ENCODE data around the gene POLE.

POLE gene

GRCh38 chr12:132592282-132592970, 94.7 kb downstream of the POLE start:
- TF ChIP-seq, protein P1, sequence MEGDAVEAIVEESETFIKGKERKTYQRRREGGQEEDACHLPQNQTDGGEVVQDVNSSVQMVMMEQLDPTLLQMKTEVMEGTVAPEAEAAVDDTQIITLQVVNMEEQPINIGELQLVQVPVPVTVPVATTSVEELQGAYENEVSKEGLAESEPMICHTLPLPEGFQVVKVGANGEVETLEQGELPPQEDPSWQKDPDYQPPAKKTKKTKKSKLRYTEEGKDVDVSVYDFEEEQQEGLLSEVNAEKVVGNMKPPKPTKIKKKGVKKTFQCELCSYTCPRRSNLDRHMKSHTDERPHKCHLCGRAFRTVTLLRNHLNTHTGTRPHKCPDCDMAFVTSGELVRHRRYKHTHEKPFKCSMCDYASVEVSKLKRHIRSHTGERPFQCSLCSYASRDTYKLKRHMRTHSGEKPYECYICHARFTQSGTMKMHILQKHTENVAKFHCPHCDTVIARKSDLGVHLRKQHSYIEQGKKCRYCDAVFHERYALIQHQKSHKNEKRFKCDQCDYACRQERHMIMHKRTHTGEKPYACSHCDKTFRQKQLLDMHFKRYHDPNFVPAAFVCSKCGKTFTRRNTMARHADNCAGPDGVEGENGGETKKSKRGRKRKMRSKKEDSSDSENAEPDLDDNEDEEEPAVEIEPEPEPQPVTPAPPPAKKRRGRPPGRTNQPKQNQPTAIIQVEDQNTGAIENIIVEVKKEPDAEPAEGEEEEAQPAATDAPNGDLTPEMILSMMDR (IDR thresholded peaks at IDR 0.05; ENCODE audit: low read depth, low read length) = no peak
- in situ Hi-C loops (cut with HindIII; ENCODE audit: low sequenced_read_pairs) = no loop called here
- no peak for DNase-seq (ENCODE audit: low read depth, low spot score)

DNA sequence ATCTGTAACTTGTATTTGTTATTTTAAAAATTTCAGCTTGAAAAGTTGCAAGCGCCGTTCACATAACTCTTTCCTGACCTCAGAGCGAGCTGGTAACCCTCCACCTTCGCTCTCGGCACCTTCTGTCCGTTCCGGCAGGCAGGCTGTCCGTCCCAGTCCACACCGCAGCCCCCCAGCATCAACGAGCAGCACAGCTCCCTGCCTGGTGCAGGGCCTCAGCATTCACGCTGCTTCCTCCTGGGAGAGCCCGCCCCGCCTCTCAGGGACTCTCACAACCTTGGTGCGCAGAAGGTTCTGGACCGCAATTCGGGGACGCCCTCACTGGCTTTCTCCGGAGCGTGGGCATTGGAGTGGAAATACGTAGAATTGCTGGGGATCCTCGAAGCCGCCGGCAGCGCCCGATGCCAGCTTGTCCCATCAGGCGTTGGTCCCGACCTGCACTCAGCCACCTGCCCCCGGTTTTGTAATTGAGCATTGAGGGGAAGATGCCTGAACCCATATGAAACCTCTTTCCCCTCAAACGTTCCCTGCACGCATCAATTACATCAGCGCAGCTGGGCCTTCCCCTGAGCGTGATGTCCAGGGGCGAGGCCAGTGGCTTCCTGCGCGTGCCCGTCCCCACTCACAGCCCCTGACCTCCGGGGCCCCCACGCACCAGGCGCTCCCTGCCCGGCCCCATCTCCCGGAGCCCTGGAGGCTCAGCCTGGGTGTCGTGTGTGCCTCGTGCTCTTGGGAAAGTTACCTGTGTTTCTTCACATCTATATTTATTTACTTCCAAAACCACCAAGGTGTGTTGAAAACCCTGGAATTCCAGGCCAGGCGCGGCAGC, 95.8 kb downstream of the POLE start:
- DNase-seq (ENCODE audit: low read depth, low spot score) = no peak
- no peak overlapping the region for H3K4me3 ChIP-seq (ENCODE audit: low read depth, low read length)
- TF ChIP-seq, protein P1 (IDR thresholded peaks at IDR 0.05; ENCODE audit: low read depth, low read length) = no peak
- in situ Hi-C loops (cut with HindIII; ENCODE audit: low sequenced_read_pairs) = no loop called here

More at GRCh38 chr12:132592282-132592970, 94.7 kb downstream of the POLE start:
- H3K4me3 ChIP-seq (ENCODE audit: low read depth, low read length) = no peak overlapping the region

DNA sequence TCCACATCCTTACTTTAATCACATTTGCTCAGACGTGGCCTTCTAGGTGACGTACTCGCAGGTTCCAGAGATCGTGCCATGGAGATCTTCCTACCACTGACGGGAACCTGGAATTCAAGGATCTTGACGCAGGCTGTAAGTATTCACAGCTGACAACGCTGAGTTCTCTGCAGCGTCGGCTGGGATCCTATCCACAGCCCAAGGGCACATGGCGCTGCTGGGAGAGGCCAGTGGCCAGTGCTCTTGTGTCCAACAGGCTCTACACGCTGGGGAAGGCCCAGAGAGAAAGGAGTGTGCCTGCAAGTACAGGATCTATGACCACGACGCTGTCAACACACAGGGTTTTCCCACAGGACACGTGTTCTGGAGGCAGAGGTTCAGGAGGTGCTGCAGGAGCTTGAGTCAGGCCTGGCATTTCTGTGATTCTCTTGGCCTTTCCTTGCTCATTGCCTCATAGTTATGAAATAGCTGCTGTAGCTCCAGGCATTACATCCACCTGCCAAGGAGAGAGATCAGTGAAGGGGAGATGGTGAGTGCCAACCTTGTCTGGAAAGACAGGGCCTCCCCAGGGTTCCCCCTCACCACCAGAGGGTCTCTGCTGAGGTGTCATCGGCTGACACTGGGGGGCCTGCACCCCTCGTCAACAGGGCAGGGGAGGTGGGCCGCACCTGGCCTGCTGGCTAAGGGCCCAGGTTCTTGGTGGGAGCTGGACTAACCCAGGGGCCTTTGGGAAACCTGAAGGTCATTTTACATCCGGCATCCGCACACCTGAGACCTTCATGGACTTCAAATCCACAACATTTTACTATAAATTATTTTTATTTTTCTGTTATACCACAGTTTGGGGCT, 98.1 kb downstream of the POLE start:
- no peak overlapping the region for H3K4me3 ChIP-seq (ENCODE audit: low read depth, low read length)
- no peak for DNase-seq (ENCODE audit: low read depth, low spot score)
- TF ChIP-seq, protein P1 (IDR thresholded peaks at IDR 0.05; ENCODE audit: low read depth, low read length) = no peak
- in situ Hi-C loops (cut with HindIII; ENCODE audit: low sequenced_read_pairs) = no loop called here

DNA sequence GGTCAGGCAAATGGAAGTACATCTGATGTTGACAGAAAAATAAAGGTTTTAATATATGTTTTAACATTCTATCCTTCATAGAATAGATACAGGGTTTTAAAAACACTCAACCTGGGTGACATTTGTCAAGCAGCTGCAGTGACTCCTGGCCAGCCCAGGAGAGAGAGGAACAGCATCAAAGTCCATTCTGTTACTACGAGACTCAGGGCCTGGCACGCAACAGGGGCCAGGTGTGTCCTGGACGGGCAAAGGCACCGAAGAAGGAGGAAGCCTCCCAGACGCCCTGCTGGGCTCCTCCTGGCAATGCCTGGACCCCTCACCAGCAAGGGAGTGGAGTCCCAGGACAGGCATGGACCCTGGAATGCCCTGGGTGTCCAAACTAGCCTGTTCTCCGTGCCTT, 98.8 kb downstream of the POLE start:
- no peak for DNase-seq (ENCODE audit: low read depth, low spot score)
- H3K4me3 ChIP-seq (ENCODE audit: low read depth, low read length) = no peak overlapping the region
- TF ChIP-seq, protein P1 (IDR thresholded peaks at IDR 0.05; ENCODE audit: low read depth, low read length) = no peak
- in situ Hi-C loops (cut with HindIII; ENCODE audit: low sequenced_read_pairs) = no loop called here

DNA sequence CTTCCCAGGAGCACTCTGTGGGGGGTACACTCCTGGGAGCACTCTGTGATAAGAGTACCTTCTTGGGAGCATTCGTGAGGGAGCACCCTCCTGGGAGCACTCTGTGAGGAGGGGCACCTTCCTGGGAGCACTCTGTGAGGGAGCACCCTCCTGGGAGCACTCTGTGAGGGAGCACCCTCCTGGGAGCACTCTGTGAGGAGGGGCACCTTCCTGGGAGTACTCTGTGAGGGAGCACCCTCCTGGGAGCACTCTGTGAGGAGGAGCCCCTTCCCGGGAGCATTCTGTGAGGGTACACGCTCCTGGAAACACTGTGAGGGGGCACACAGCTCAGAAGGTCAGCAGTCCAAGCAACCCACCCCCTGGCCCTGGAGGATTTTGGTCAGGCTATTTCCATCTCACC, 99.4 kb downstream of the POLE start:
- no peak for DNase-seq (ENCODE audit: low read depth, low spot score)
- H3K4me3 ChIP-seq (ENCODE audit: low read depth, low read length) = no peak overlapping the region
- TF ChIP-seq, protein P1 (IDR thresholded peaks at IDR 0.05; ENCODE audit: low read depth, low read length) = no peak
- in situ Hi-C loops (cut with HindIII; ENCODE audit: low sequenced_read_pairs) = no loop called here

DNA sequence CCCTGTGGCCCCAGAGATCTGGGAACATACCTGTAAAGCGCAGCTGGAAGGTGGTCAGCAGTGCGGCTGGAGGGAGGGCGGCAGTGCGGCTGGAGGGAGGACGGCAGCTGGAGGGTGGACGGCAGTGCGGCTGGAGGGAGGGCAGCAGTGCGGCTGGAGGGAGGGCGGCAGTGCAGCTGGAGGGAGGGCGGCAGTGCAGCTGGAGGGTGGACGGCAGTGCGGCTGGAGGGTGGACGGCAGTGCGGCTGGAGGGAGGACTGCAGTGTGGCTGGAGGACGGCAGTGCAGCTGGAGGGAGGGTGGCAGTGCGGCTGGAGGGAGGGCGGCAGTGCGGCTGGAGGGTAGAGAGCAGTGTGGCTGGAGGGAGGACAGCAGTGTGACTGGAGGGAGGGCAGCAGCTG, 100.2 kb downstream of the POLE start:
- no peak overlapping the region for H3K4me3 ChIP-seq (ENCODE audit: low read depth, low read length)
- TF ChIP-seq, protein P1 (IDR thresholded peaks at IDR 0.05; ENCODE audit: low read depth, low read length) = no peak
- in situ Hi-C loops (cut with HindIII; ENCODE audit: low sequenced_read_pairs) = no loop called here
- DNase-seq (ENCODE audit: low read depth, low spot score) = no peak
